ENCODE data around the gene FAHD2A.

FAHD2A gene

GRCh38 chr2:95382686-95383634 is 19.5 kb upstream of the FAHD2A start:
- Mint-ChIP-seq H3K27ac (no peak overlapping the region), H3K4me3 (no peak overlapping the region), H3K9me3 (no peaks in the 10 kb centered on the region), H3K4me1 (peaks cover 10% of the 10 kb centered on the region), H3K36me3 (no peaks in the 10 kb centered on the region)
- ATAC-seq = no peak
- no peak for DNase-seq (ENCODE audit: low spot score in 2 of 2)

DNA sequence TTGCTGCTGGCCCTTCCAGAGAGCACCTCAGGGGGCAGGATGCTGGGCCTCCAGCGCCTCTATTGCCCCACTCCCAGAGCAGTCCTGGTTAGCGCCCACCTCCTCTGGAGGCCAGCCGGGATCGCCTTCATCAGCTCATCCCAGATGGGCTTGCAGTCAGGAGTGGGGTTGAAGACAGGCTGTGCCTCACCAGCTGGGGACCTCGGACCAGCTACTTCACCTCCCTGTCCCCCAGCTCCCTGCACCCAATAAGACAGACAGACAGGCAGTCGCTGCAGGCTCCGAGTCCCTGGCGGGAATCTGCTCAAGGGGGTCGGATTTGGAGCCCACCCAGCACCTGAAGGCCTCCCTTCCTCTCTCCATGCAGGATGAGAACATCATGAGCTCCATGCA is 18.9 kb upstream of the FAHD2A start:
- no peak for DNase-seq (ENCODE audit: low spot score in 2 of 2)
- ATAC-seq = no peak
- Mint-ChIP-seq H3K27ac (no peak overlapping the region), H3K4me3 (no peak overlapping the region), H3K4me1 (peaks cover 10% of the 10 kb centered on the region), H3K36me3 (no peaks in the 10 kb centered on the region), H3K9me3 (no peaks in the 10 kb centered on the region)

GRCh38 chr2:95384854-95385569 is 17.5 kb upstream of the FAHD2A start:
- Mint-ChIP-seq H3K4me3 (no peak overlapping the region), H3K36me3 (no peaks in the 10 kb centered on the region), H3K4me1 (peaks cover 3% of the 10 kb centered on the region), H3K9me3 (no peaks in the 10 kb centered on the region), H3K27ac (no peak overlapping the region)
- DNase-seq (ENCODE audit: low spot score in 2 of 2) (no peak), ATAC-seq (no peak)

DNA sequence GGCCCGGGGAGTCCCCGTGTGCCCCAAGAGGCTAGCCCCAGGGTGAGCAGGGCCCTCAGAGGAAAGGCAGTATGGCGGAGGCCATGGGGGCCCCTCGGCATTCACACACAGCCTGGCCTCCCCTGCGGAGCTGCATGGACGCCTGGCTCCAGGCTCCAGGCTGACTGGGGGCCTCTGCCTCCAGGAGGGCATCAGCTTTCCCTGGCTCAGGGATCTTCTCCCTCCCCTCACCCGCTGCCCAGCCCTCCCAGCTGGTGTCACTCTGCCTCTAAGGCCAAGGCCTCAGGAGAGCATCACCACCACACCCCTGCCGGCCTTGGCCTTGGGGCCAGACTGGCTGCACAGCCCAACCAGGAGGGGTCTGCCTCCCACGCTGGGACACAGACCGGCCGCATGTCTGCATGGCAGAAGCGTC is 16.9 kb upstream of the FAHD2A start:
- ATAC-seq (no peak), DNase-seq (ENCODE audit: low spot score in 2 of 2) (no peak)
- H3K36me3 Mint-ChIP-seq = no peaks in the 10 kb centered on the region
- H3K9me3 Mint-ChIP-seq = no peaks in the 10 kb centered on the region
- H3K4me1 Mint-ChIP-seq = no peaks in the 10 kb centered on the region
- H3K4me3 Mint-ChIP-seq = no peak overlapping the region
- no peak overlapping the region for H3K27ac Mint-ChIP-seq

DNA sequence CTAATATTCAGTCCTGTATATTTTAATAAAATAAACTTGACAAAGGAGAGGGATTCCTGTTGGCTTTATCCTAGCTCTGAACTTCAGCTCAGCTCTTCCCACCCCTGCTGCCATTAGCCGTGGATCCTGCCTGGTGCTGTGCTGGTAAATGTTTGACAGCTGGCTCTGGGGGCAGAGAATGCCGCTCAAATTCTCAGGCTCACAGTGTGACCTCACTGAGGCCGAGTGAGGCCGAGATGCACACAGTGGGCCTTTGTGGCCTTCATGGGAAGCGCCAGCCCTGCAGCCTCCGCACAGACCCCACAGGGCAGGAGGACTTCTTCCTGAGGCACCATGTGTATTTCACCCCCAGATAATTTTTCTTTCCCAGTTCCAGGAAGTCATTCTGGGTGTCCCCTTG is 16.5 kb upstream of the FAHD2A start:
- H3K4me3 Mint-ChIP-seq = no peak overlapping the region
- H3K4me1 Mint-ChIP-seq = no peaks in the 10 kb centered on the region
- H3K36me3 Mint-ChIP-seq = no peaks in the 10 kb centered on the region
- DNase-seq (ENCODE audit: low spot score in 2 of 2) (no peak), ATAC-seq (no peak)
- no peaks in the 10 kb centered on the region for H3K9me3 Mint-ChIP-seq
- no peak overlapping the region for H3K27ac Mint-ChIP-seq

GRCh38 chr2:95387358-95387757 is 15.2 kb upstream of the FAHD2A start:
- no peak for ATAC-seq
- DNase-seq (ENCODE audit: low spot score in 2 of 2) = no peak
- Mint-ChIP-seq H3K27ac (no peak overlapping the region), H3K36me3 (no peaks in the 10 kb centered on the region), H3K9me3 (no peaks in the 10 kb centered on the region), H3K4me3 (no peak overlapping the region), H3K4me1 (no peaks in the 10 kb centered on the region)

GRCh38 chr2:95388091-95388692 is 14.3 kb upstream of the FAHD2A start:
- no peak overlapping the region for H3K4me3 Mint-ChIP-seq
- DNase-seq (ENCODE audit: low spot score in 2 of 2) = no peak
- H3K27ac Mint-ChIP-seq = no peak overlapping the region
- no peaks in the 10 kb centered on the region for H3K4me1 Mint-ChIP-seq
- no peaks in the 10 kb centered on the region for H3K9me3 Mint-ChIP-seq
- H3K36me3 Mint-ChIP-seq = no peaks in the 10 kb centered on the region
- no peak for ATAC-seq

GRCh38 chr2:95388856-95389244 is 13.7 kb upstream of the FAHD2A start:
- Mint-ChIP-seq H3K4me3 (no peak overlapping the region), H3K27ac (no peak overlapping the region), H3K36me3 (no peaks in the 10 kb centered on the region), H3K9me3 (no peaks in the 10 kb centered on the region), H3K4me1 (no peaks in the 10 kb centered on the region)
- ATAC-seq = no peak
- no peak for DNase-seq (ENCODE audit: low spot score in 2 of 2)

GRCh38 chr2:95389245-95390119 is 13.0 kb upstream of the FAHD2A start:
- H3K4me1 Mint-ChIP-seq = no peaks in the 10 kb centered on the region
- ATAC-seq (peak; percentile 68), DNase-seq (ENCODE audit: low spot score in 2 of 2) (peak; percentile 45 to 73)
- no peaks in the 10 kb centered on the region for H3K9me3 Mint-ChIP-seq
- H3K36me3 Mint-ChIP-seq = no peaks in the 10 kb centered on the region
- no peak overlapping the region for H3K4me3 Mint-ChIP-seq
- H3K27ac Mint-ChIP-seq = no peak overlapping the region

- no peaks in the 10 kb centered on the region for H3K4me1 Mint-ChIP-seq
- no peak overlapping the region for H3K4me3 Mint-ChIP-seq
- no peaks in the 10 kb centered on the region for H3K9me3 Mint-ChIP-seq
- no peaks in the 10 kb centered on the region for H3K36me3 Mint-ChIP-seq
- no peak overlapping the region for H3K27ac Mint-ChIP-seq
- no peak for DNase-seq (ENCODE audit: low spot score in 2 of 2)
- ATAC-seq = no peak
These were observed 12.1 kb upstream of the FAHD2A start for GRCh38 chr2:95390272-95390880.

DNA sequence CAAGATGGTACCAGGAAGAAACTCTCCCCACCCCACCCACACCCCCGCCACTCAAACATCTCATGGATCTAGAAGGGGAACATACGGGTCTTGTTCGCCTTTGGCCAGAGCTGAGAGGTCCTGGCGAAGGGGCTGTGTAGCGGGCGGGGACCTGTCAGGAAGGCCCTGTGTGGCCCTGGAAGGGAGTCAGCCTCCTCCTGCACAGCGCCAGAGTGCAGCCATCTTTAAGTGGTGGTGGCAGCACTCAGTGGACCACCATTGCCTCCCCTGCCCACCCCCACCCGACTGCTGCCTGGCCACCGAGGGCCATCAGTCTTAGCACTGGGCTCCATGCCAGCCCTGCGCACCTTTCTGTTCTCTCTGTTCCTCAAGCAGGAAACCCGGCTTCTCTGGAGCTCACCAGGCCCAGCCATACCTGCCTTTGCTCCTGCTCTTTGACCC is 11.6 kb upstream of the FAHD2A start:
- H3K4me3 Mint-ChIP-seq = no peak overlapping the region
- H3K27ac Mint-ChIP-seq = no peak overlapping the region
- ATAC-seq (no peak), DNase-seq (ENCODE audit: low spot score in 2 of 2) (no peak)
- H3K9me3 Mint-ChIP-seq = no peaks in the 10 kb centered on the region
- H3K36me3 Mint-ChIP-seq = no peaks in the 10 kb centered on the region
- no peaks in the 10 kb centered on the region for H3K4me1 Mint-ChIP-seq

- DNase-seq (ENCODE audit: low spot score in 2 of 2) (no peak), ATAC-seq (no peak)
- H3K4me3 Mint-ChIP-seq = no peak overlapping the region
- H3K27ac Mint-ChIP-seq = no peak overlapping the region
- H3K9me3 Mint-ChIP-seq = no peaks in the 10 kb centered on the region
- H3K4me1 Mint-ChIP-seq = no peaks in the 10 kb centered on the region
- H3K36me3 Mint-ChIP-seq = no peaks in the 10 kb centered on the region
These were observed 10.7 kb upstream of the FAHD2A start for GRCh38 chr2:95391641-95392310.

DNA sequence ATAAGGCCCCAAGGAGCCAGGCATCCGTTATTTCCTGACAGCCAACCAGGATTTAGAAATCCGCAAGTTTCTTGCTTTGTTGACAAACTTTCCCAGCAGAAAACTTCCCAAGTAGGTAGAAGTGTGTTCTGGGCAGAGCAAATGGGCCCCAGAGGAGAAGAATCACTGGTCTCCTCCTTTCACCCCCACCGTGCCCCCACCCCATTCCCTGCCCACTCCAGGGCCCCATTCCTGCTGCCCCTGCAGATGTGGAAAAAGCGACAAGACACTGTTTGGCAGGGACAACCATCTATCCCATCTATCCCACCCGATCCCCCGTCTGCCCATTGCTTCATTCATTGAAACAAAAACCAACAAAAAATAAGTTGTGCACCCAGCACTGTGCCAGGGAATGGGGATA is 10.2 kb upstream of the FAHD2A start:
- Mint-ChIP-seq H3K4me1 (no peaks in the 10 kb centered on the region), H3K9me3 (no peaks in the 10 kb centered on the region), H3K36me3 (no peaks in the 10 kb centered on the region), H3K4me3 (no peak overlapping the region), H3K27ac (no peak overlapping the region)
- ATAC-seq = no peak
- DNase-seq (ENCODE audit: low spot score in 2 of 2) = no peak

- Mint-ChIP-seq H3K4me1 (no peaks in the 10 kb centered on the region), H3K4me3 (no peak overlapping the region), H3K27ac (no peak overlapping the region), H3K9me3 (no peaks in the 10 kb centered on the region), H3K36me3 (no peaks in the 10 kb centered on the region)
- ATAC-seq = no peak
- no peak for DNase-seq (ENCODE audit: low spot score in 2 of 2)
These were observed 9.6 kb upstream of the FAHD2A start for GRCh38 chr2:95392730-95393455.

All from stimulated activated effector memory CD8-positive, alpha-beta T cell treated with anti-CD3 and anti-CD28 coated beads, Interleukin-12 subunit alpha, Interleukin-12 subunit beta, amount 100 ng/mL, for 72 hours (primary cell).